Fibroblast of skin of right biceps (primary cell): ENCODE data around the gene CR1.
"Not testable (repeated sequence)": the region's sequence is repeated elsewhere in the genome, so short reads cannot be mapped to it uniquely, and the experiment has no call there.

Experiments used
- DNase-seq: peaks from one replicate; pipeline ENCODE4 v3.0.0-alpha.2; 2013

The CR1 gene

DNA sequence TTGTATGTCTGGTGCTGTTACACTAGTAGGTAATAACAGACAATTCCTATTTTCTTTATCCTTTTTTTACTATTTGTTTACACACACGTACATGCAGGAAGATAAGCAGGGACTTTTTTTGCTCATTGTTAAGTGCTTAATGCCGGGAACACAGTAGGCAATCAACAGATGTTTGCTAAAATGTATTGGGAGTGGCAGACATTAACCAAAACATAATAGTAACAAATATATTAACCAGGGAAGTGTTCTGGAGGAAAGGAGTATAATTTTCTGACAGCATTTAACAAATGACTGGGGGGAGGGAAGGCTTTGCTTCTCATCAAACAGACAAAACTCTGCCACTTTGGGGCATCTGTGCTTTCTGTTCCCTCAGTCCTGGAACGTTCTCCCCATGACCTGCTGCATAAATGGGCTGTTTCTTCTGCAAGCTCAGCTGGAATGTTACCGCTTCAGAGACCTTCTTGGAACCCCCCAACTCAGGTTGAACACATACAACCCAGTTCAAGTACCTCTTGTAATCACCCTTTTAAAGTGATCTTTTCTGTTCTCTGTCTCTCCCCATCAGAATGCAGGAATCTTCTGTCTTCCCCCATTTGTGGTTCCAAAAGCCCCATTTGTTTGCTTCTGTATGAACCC, 151.1 kb downstream of the CR1 start:
- no peak for DNase-seq

DNA sequence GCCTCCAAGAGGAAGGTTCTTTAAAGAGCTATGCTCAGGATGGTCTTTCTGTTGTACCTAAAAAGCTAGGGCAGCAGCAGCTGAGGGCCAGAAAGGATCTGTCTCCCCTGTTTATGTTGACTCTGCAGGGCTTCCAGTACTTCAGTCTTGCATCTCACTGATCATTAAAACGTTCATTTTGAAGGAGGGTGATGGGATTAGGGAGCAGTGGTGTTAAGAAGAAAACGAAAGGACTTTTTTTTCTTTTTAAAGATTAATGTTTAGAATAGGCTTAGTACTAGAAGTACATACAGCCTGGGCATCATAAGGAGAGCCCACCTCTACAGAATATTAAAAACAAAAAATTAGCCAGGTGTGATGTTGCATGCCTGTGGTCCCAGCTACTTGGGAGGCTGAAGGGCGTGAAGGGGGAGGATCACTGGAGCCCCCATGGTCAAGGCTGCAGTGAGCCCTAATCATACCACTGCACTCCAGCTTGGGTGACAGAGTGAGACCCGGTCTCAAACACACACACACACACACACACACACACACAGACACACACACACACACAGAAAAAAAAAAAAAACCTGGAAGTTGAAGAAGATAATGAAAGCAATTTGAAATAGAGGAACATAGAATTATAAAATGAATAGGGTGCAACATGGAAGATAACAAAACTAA, 151.8 kb downstream of the CR1 start:
- DNase-seq: no peak

DNA sequence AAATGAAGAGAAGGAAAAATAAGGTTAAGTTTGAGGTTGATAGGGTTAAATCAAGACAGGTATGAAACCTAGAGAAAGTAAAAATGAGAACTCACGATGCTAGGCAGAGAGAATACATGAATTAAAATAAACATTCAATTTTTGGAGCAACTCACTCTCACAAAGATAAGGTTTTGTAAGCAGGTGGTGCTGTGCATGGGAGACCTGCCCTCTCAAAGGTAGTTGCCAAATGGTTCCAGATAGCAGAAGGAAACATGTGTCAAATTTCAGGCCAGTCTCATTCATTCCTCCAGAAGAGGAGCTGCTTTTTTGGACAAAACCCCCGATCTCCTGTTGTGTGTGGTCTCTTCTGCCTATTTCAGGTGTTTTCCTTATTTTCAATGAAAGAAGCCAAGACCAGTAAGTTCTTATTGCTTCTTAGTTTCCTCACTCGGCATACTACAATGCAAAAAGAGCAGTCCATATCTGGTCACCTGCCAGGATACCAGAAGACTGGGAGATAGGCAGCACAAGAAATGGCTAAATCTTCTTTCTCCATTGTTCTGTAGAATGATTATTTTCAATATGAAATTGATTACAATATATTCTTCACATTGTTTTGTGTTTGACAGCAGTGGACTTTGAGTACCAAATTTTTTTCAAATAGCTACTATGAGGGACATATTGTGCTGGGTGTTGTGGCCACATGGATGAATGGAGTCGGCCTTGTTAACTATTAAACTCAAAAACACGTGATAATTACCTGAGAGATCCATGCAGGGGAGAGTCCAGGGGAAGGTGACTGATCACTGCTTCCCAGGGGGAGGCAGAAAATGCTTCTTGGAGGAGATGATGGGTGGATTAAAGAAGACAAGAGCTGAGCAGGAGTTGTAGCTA, 152.6 kb downstream of the CR1 start:
- DNase-seq: no peak

DNA sequence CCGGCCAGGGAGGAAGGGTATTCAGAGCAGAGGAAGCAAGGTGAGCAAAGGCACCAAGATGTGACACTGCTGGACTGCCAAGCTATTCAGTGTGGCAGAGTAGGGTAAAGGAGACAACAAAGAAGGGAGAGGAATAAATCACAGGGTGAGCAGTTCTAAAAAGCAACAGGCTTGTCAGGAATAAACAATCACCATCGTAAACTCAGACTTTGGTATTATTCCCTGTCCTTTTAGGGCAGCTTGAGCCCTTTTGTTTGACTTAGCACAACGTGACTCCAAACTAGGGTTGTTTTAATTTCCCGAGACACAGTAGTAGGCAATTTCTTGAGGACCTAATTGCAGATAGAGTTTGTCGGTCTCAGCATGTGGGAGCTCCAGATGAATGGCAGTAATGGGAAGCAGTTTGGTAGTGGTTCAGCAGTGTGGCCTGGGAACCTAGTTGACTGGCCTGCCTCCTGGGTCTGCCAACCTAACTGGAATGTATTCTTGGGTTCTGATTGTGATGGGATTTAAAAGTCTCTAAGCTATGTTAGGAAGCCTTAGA, 153.3 kb downstream of the CR1 start:
- DNase-seq: no peak

DNA sequence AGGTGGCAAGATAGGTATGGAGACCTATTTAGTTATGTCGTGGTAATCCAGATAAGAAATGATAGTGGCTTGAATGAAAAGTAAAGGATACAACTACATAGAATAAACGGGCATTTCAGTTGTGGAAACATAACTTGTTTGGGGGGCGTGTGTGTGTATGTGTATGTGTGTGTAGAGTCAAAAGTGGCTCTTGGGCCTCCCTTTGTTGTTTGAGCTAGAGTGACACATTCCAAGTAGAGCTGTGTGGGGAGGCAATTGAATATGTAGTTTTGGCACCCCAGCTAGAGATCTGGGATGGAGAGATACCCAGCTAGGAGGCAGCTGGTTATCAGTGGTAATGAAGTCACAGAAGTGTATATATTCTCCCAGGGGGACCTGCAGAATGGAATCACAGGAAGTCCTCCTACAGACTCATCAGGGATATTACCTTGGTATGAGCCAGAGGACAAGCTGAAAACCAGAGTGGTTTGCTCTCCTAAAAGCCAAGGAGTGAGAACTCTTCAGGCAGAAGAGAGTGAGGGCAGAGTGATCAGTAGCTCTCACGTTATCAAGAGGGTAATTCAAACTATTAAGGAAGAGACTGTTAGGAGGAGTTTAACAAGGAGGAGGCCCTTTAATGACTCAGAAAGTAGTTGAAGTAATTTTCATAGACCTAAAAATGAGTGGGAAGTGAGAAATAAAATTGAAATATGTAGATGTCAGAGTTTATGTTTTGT, 154.1 kb downstream of the CR1 start:
- DNase-seq: no peak

DNA sequence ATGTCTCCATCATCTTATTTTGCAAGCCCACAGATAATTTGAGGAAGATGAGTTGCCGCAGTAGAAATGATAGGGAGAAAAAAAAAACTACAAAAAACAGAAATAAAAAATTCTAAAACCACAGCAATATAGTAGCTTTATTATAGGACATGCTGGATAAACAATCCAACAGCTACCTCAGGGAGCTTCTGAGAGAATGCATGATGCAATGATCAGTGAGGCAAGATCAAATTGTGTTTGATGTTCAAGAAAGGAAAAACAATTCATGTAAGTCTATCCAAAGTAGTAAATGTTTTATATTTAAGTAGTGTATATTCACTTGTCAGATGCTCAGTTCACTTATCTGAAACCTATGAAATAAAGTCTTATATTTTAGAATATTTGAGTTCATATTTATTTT, 155.6 kb downstream of the CR1 start:
- no peak for DNase-seq

DNA sequence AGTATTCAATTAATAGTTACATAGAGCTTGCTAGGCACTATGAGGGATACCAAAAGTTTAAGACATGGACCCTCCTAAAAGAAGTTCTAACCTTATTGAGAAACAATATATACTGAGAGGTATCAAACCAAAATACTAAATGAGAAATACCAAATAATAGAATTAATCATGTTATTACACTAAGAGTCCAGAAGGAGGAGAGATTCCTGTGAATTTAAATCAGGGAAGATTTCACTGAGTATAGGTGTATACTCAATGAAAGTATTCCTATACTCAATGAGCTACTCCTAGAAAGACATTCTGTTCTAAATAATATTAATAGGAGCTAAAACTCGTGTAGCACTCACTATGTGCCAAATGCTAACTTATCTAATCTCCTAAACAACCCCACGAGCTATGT, 158.4 kb downstream of the CR1 start:
- DNase-seq: no peak

DNA sequence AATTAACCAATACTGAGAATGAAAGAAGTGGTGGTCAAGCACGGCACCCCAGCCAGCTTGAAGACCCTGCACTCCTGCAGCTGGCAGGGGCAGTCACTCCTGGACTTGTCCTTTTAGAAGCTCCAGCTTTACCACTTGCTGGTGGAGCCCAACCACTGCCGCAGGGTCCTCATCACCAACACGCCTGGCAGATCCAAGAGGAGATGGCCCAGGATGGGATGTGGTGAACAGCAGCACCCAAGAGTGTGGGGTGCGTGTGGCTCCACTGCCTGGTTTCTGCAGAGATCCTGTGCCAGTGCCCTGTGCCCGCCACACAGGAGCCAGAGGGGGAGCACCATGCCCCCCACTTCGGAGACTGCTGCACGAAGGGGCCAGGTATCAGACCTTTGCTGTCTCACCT, 162.5 kb downstream of the CR1 start:
- no peak for DNase-seq

DNA sequence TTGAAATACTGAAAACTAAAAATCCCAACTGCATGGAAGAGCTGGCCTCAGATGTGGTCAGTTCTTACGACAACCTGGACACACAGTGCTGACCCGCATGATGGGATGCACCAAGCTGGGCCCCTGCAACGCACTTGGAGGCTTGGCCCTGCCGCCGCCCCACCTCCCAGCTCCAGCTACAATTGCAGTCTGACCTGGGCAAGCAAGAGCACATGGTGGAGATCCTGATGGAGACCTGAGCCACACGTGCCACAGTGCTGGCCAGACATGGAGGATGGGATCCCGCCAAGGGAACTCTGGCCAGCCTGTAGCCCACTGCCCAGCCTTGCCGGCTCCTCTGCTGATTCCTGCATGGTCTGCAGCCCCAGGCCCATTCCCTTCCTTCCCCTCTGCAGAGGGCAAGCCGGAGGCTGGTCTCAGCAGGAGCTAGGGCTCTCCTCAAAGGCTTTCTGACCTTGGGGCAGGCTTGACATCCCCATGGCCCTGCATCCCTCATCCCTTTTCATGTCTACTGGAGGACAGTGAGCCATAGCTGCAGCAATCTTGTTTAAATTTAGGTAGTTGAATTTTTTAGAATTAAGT, 163.0 kb downstream of the CR1 start:
- DNase-seq: no peak

DNA sequence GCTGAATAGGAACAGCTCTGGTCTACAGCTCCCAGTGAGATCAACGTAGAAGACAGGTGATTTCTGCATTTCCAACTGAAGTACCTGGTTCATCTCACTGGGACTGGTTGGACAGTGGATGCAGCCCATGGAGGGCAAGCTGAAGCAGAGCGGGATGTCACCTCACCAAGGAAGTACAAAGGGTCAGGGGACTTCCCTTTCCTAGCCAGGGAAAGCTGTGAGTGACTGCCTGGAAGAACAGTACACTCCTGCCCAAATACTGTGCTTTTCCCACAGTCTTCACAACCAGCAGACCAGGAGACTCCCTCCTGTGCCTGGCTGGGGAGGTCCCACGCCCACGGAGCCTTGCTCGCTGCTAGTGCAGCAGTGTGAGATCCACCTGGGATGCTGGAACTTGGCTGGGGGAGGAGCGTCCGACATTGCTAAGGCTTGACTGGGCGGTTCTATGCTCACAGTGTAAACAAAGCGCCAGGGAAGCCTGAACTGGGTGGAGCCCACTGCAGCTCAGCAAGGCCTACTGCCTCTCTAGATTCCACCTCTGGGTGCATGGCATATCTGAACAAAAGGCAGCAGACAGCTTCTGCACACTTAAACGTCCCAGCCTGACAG, 163.7 kb downstream of the CR1 start:
- DNase-seq: no peak

DNA sequence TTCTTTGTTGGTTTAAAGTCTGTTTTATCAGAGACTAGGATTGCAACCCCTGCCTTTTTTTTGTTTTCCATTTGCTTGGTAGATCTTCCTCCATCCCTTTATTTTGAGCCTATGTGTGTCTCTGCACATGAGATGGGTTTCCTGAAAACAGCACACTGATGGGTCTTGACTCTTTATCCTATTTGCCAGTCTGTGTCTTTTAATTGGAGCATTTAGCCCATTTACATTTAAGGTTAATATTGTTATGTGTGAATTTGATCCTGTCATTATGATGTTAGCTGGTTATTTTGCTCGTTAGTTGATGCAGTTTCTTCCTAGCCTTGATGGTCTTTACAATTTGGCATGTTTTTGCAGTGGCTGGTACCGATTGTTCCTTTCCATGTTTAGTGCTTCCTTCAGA, 165.5 kb downstream of the CR1 start:
- DNase-seq: not testable (repeated sequence)

DNA sequence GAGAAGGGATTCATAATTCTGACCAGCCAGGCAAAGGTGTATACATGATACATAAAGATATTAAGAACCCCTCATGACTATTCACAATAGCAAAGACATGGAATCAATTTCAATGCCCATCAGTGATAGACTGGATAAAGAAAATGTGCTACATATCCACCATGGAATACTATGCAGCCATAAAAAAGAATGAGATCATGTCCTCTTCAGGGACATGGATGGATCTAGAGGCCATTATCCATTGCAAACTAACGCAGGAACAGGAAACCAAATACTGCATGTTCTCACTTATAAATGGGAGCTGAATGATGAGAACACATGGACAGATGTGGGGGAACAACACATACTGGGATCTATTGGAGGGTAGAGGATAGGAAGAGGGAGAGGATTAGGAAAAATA, 170.4 kb downstream of the CR1 start:
- DNase-seq: no peak

DNA sequence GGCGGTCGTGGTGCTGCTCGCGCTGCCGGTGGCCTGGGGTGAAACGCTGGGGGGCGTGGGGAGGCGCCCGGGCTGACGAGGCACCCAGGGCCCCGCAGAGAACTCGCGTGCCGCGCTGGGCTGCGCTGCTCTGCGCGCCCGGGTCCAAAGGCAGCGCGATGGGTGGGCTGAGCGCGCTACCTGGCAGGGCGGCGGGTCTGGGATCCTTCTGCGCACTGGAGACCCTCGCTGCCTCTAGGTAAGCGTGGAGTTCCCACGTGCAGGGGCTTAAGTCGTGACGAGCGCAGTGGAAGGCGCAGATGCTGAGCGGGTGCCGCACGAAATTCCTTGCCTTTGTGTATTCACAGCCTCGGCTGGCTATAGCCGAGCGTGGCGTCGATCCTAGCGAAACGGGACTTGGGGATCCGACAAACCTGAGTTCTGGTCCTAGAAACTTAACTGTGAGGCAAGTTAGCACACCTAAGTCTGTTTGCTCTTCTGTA, 173.6 kb downstream of the CR1 start:
- DNase-seq: no peak

DNA sequence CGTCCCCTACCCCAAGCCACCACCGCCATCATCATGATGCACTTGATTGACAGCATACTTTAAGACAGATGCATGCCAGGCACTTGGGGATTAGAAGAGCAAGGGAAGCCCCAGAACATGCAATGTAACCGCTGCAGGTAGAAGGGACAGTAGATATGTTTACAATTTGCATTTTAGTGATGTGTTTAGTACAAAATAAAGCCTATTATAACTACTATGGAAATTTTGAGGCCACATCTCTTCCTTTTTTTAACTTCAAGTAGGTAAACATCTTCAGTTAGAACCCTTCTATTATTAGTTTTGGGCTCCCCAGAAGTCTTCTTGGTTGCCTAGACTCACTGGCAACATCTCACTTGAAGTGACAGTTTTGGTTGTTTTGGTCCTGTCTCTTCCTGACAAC, 174.2 kb downstream of the CR1 start:
- no peak for DNase-seq

DNA sequence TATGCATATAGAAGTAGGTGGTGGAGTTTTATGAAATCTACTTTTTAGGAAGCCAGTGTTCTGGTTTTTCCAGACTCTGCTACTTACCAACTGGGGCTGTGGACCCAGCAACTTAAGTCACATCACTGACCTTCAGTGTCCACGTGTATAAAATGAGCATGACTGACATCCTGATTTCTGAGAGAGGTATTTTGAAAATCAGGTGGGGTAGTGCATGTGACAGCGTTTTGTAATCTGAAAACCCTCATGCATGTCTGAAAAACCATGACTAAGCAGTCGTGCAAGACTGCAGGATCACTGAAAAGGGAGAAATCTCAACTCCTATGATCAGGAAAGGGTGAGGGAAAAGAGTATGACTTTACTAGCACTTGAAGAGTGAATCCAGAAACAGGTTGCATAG, 175.0 kb downstream of the CR1 start:
- DNase-seq: no peak

DNA sequence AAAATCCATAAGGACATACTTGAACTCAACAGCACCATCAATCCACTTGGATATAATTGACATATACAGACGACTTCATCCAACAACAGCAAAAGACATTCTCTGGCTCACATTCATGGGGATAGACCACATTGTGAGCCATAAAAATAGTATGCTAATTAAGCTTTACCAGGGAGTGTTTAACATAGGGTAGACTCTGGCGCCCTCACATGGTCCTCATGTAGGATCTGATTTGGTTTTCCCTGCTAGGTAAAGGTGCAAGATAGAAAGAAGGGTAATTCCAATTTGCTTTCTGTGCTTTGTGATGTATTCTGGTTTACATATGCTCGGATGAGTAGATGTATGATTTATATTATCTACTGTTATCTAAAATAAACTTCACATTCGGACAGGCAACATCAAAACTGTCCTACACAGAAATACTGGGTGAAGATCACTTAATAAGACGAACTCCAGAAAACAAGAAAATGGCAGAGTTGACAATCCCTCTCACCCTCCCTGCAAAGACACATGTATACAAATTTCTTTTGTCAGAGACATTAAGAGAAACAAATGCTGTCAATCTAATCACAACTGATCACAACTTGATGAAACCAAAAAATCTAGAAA, 176.7 kb downstream of the CR1 start:
- peak; percentile 78 for DNase-seq

DNA sequence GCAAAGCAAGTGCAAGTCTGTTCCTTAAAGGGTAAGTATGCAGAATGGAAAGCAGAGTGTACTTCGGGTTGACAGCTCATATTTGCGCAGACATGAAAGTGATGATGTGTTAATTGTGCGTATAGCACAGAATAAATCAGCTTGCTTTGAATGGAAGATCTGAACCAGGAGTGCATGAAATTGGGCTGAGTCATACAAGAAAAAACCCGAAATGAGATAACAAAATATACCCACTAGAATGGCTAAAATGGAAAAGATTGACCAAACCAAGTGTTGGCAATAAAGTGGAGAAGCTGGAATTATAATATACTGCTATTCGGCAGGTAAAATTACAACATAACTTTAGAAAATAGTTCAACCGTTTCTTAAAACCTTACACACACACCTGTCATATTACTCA, 177.4 kb downstream of the CR1 start:
- DNase-seq: peak; percentile 59

DNA sequence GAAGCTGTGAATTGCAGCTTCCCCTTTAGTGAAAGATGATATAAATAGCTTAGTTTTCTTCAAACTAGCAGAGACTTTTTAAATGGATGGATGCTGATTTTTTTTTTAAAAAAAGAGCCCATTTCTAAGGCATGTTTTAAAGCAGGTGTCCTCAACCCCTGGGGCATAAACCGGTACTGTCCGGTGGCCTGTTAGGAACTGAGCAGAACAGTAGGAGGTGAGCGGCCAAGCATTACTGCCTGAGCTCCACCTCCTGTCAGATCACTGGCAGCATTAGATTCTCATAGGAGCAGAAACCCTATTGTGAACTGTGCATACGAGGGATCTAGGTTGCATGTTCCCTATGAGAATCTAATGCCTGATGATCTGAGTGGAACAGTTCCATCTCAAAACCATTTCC, 180.2 kb downstream of the CR1 start:
- no peak for DNase-seq

DNA sequence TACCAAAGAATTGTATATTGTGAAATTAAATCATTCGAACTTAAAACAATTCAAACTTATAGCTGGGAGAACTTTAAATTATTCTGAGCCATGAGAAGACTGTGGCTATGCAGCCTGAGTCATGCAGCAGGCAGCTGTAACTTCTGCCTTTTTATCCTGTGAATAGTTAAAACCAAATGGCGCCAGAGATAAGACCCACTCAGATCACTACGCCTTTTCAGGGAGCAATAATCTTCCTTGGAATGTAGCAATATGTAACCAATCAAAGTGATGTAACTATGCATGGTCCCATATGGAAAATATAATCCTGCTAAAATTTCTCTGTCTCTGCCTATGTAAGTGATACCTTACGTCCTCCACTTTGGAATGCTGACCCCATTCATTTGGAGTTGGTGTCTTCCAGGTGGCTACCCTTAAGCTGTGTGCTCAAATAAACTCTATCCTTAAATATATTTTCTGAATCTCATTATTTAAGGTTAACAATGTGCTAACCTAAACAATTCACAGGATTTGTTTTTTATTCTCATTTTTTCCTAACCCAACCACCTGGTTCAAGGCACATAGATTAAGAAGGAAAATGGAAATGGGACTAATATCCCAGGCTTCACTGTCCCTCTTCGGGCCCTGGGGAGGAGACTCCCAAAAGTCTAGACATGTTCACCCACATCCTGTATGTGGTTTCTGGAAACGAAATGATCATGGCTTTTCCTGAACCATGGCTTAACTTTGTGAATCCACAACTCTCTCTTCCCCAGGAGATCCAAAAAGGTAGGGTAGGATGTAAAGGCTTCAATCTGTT, 184.8 kb downstream of the CR1 start:
- DNase-seq: peak; percentile 95

DNA sequence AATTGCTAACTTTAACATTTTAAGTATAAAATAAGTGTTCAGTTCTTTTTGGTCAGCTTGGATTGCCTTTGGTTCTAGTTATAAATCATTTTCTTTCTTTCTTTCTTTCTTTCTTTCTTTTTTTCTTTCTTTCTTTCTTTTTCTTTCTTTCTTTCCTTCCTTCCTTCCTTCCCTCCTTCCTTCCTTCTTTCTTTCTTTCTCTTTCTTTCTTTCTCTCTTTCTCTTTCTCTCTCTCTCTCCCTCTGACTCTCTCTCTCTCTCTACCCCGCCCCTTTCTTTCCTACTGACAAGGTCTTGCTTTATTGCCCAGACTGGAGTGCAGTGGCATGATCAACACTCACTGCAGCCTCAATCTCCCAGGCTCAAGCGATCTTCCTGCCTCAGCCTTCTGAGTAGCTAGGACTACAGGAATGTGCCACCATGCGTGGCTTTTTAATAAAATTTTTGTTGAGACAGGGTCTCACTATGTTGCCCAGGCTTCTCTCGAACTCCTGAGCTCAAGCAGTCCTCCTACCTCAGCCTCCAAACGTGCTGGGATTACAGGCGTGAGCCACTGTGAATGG, 187.0 kb downstream of the CR1 start:
- DNase-seq: not testable (repeated sequence)
